ENCODE measurements around the gene HIGD2A.

HIGD2A gene

GRCh38 chr5:176388444-176389134 is at the start of gene HIGD2A, which contains the start of gene NOP16:
Gene HIGD2A, plus strand, starts transcription at chr5:176388751. Its CDS starts 69 bp downstream, at chr5:176388820.
Gene NOP16, minus strand, starts transcription at chr5:176388598. Its CDS starts 59 bp downstream, at chr5:176388539.
- DNase-seq = peak; percentile 95 to 98

- no peak for DNase-seq
Observed at GRCh38 chr5:176339304-176339703, 49.2 kb upstream of the HIGD2A start.

DNA sequence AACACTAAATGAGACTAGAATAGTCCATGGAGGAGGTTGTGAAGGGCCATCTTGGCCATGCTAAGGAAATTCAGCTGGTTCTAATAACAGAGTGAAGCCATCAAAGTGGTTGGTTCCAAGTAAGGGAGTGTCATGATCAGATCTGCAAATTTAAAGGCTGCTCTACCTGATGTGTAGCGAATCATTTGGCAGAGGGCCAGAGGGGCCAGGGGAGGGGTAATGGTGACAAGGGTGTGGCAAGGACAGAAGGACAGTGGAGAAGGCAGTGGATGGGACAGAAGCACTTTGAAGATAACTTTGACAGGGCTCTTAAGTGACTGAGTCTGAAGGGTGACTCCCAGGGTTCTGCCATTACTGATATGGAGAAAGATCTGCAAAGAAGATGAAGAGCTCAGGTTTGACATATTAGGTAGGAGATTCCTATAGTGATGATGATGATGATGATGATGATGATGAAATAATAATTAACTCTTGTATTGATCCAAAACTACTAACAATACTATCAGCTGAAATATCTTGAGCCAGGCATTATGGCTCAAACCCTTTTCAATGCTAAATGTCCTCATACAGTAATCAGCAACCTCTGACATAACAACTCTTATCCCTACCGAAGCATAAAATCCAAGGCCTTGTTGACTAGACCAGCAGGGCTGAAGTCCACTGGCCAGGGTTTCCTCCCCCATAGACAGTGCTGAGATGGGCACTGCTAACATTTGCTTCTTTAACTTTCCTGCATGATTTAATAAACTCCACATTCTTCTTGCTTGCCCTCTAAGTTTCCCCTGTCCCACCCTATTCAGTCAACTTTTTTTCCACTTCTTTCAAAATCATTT is 47.0 kb upstream of the HIGD2A start:
- no peak for DNase-seq

- no peak for DNase-seq
Observed at GRCh38 chr5:176342158-176342483, 46.4 kb upstream of the HIGD2A start.

- DNase-seq = no peak
Observed at GRCh38 chr5:176342766-176343458, 45.6 kb upstream of the HIGD2A start.

GRCh38 chr5:176350416-176350815 is 38.1 kb upstream of the HIGD2A start:
- no peak for DNase-seq

DNA sequence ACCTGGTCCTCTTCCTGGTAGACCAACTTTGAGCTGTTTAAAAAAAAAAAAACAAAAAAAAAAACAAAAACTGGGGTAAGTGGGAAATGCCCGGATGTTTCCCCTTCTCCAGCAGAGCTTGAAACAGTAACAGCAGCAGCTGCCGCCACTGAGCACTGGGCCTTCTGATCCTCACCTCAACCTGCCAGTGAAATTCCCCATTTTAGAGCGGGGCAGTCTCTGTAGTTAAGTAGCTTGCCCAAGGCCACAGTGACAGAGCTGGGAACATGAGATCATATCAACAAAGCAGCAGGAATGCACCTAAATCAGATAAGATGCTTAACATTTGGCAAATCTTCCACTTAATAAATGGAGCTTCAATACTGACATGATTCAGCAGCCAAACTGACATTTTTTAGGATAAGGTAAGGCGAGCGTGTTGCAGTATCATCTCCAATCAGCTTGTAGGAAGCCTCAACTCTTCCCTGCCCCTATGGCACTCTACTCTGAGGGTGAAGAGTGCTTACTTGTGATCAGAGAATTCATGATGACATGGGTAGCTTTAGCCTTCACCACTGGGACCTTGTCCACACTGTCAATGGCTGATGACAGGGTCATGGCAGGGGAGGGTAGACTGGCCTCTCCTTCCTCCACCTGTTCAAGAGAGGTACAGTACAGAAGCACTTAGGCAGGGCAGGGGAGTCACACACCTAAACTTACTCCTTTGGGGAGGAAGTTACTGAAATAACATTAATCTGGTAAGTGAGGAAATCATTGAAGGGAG is 36.3 kb upstream of the HIGD2A start:
- DNase-seq = no peak

DNA sequence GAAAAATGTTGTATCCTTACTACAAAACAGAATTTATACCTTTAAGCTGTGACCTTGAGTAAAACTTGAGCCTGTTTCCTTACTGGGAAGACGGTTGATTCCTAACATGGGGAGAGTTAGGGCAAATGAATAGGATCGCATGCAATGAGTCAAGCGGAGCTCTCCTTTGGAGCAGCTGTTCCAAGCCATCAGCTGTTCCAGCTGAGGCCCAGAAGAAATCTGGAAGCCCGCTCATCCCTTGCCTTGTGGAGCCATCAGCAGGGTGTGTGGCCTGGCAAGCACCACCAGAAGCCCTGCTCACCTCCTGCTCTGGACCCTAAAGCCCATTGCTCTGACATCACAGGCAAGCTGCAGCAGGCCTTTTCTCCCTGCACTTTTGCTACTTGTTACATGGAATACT is 35.0 kb upstream of the HIGD2A start:
- no peak for DNase-seq

- DNase-seq = peak in 1 of 2 experiments; percentile 3
Observed at GRCh38 chr5:176355400-176356178, 33.0 kb upstream of the HIGD2A start.

DNA sequence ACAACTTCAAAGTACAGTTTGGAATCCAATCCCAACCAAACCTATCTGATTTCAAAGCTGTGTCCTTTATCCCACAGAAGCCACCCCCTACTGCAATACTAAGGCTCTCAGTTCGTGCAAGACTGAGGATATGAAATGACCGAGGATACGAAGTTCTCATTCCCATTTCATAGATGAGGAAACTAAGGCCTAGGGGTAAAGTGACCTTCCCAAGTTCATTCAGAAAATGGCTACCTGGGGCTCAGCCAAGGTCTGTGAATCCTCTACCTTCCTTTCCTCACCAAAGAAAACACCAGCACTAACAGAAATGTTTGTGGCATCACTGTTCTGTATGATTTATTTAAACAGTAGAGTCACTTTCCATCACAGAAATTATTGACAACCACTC is 32.4 kb upstream of the HIGD2A start:
- DNase-seq = no peak

DNA sequence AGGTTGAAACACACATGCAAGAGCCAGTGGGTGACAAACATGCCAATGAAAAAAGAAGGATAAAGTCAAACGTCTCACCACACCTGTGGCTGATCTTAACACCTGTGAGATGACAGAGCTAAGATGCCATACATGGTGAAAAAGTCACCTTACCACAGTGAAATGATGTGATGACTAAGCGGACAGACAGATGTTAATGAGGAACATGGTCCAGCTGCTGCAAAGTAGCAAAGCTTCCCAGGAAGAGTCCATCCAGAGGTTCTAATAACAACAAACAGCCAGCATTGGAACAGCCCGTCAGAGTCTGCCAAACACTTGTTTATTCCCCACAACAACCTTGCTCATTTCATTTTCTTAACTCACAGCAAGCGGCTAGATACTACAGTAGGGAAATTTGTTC is 28.9 kb upstream of the HIGD2A start:
- DNase-seq = no peak

GRCh38 chr5:176360894-176361436 is 27.6 kb upstream of the HIGD2A start:
- DNase-seq = peak in 1 of 2 experiments; percentile 40

DNA sequence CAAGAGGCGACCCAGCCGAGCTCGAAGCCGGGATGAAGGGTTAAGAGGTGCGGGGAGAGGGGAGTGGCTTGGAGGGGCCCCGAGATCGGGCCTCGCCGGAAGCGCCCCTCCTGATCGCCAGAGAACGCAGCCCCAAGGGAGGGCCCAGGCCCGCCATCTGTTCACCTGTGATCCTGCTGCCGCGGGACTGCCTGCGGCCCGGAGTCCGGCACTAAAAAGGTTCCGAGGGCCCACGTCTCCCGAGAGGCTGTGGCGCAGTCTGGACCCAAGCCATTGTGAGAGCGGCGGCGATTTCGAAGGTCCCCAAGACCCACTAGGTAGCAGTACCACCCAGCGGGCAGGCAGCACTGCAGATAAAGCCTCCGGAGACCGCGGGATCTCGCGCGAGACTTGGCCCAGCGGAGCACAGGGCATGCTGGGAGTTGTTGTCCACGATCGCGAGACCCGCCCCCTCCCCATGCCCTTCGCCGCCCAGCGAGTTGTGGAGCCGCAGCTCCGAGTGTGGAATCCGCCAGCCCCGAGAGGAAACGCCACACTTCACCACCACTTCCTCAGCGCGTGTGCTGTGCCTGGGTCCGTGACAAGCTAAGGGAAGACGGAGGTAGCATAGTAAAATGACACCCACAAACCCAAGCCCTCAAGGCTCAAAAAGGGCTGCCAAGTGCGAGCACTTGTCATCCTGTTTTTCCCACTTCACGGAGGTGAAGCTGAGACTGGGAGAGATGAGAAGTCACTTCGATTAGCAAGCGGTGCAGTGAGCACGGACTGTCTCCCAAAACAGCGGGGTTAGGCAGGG is 26.9 kb upstream of the HIGD2A start, which contains the start of gene KIAA1191:
TSS of gene KIAA1191 (minus strand) at position 328 of the 796 bp plus-strand sequence. CDS start 2,256 bp downstream, outside the sequence.
- peak; percentile 62 to 88 for DNase-seq

DNA sequence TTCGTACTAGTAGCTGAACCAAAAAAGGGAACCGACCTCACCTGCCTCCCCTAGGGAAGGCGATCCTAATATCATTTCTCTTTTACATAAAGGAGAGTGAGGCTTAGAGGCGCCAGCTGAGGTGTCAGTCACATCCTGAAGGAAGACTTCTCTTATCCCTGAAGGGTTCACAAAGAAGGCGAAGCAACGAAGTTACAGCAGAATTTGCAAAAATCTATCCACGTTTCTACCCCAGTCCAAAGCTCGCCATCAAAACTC is 26.4 kb upstream of the HIGD2A start:
- peak in 1 of 2 experiments; percentile 19 for DNase-seq

DNA sequence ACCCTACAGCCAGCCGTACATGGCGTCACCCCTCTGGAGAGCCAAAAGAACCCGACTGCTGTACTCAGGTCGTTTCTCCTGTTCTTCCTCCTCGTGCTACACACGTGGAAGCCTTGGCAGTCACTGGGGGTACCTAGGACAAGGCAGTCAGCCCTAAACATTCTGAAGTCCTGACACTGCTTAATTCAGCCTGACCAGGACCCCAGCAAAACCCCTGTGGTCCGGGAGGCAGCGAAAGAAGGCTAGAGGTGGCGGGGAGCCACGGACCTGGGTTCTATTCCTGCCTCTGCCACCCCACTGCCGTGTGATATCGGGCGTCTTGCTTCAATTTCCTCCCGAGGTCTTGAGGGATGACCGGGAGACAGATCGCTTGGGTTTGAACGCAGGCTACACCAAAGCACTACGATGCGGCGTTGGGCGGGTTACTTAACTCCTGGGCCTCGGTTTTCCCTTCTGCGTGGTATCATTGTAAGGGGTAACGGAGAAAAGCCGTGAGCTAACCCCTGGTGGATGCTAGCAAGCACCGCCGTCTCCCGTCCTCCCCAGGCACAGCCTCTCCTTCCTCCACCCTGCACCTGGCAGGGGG is 23.7 kb upstream of the HIGD2A start:
- peak in 1 of 2 experiments; percentile 52 for DNase-seq

GRCh38 chr5:176365351-176366231 is 23.0 kb upstream of the HIGD2A start, which contains the start of gene ARL10:
Gene ARL10, plus strand, starts transcription at chr5:176365487. Its CDS starts 77 bp downstream, at chr5:176365564.
- DNase-seq = peak in 1 of 2 experiments; percentile 55

GRCh38 chr5:176366232-176366894 is 22.2 kb upstream of the HIGD2A start:
- DNase-seq = peak in 1 of 2 experiments; percentile 55

DNA sequence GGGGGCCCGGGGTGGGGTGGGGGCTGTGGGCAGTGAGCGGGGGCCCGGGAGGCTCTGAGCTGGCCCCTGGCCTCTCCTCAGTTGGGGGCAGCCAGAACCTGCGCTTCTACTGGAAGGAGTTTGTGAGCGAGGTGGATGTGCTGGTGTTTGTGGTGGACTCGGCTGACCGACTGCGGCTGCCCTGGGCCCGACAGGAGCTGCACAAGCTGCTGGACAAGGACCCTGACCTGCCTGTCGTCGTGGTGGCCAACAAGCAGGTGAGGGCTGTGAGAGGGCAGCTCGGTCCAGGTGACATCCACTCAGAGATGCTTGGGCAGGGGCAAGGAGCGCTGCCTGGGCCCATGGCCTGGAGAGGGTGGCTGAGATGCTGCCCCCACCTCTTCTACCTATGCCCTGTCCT is 19.8 kb upstream of the HIGD2A start:
- DNase-seq = no peak

Data from NCI-H526 (cell line).